Keratinocyte (primary cell): Measurements from ENCODE around the gene PAGE1. TPM values are rescaled to one million over a fixed set of nuclear protein-coding genes. Genes with fewer than 3 reads are reported as not detected.

Experiments used
- DNase-seq: peaks from one replicate; pipeline ENCODE4 v3.0.0-alpha.2; 2011; ENCODE audit warnings: low read depth, missing footprints, low spot score
- FAIRE-seq: peaks from 2 replicates; lab custom pipeline; 2011; peaks lifted over from hg19 to GRCh38; lab: Jason Lieb, UNC
- H2AFZ ChIP-seq: 2 replicates; pipeline ENCODE4 v1.6.0; 2012; ENCODE audit warnings: low read length, control low read depth, inconsistent platforms; ENCODE audit not compliant: control insufficient read depth
- H3K27ac ChIP-seq: 2 replicates; pipeline ENCODE4 v1.5.1; 2011; ENCODE audit warnings: low read length; ENCODE audit not compliant: control insufficient read depth, insufficient read depth
- H3K27me3 ChIP-seq: 3 replicates; pipeline ENCODE4 v1.6.0; 2011; ENCODE audit warnings: low read length; ENCODE audit not compliant: control insufficient read depth, insufficient read depth; ENCODE audit errors: extremely low read depth
- H3K36me3 ChIP-seq, 2 experiments: 2 replicates in 1 of 2; 3 replicates in 1 of 2; pipeline ENCODE4 v1.5.1; 2011; ENCODE audit warnings: low read length in 2 of 2, mild to moderate bottlenecking in 1 of 2; ENCODE audit not compliant: control insufficient read depth in 2 of 2, insufficient read depth in 2 of 2; ENCODE audit errors: extremely low read depth in 1 of 2
- H3K4me1 ChIP-seq: 3 replicates; pipeline ENCODE4 v1.5.1; 2011; ENCODE audit warnings: low read length; ENCODE audit not compliant: control insufficient read depth, insufficient read depth; ENCODE audit errors: extremely low read depth
- H3K4me2 ChIP-seq: 3 replicates; pipeline ENCODE4 v1.6.0; 2011; ENCODE audit warnings: low read depth, low read length; ENCODE audit not compliant: control insufficient read depth, insufficient read depth; ENCODE audit errors: extremely low read depth
- H3K4me3 ChIP-seq, 3 experiments: fragments of 200-600 bp in 1 of 3; sonication (generic) in 1 of 3; 2 replicates in 2 of 3; 3 replicates in 1 of 3; pipeline ENCODE4 v1.5.1; 2011 to 2016; ENCODE audit warnings: low read length in 3 of 3, mild to moderate bottlenecking in 3 of 3, control low read depth in 2 of 3, inconsistent platforms in 1 of 3, low read depth in 1 of 3, mixed read lengths in 1 of 3, mixed run types in 1 of 3, moderate library complexity in 1 of 3; ENCODE audit not compliant: control insufficient read depth in 2 of 3, insufficient read depth in 2 of 3; ENCODE audit errors: extremely low read depth in 1 of 3
- H3K79me2 ChIP-seq: 2 replicates; pipeline ENCODE4 v1.6.0; 2012; ENCODE audit warnings: low read length; ENCODE audit not compliant: control insufficient read depth, insufficient read depth
- H3K9ac ChIP-seq: 3 replicates; pipeline ENCODE4 v1.6.0; 2011; ENCODE audit warnings: low read length; ENCODE audit not compliant: control insufficient read depth, insufficient read depth; ENCODE audit errors: extremely low read depth
- H3K9me1 ChIP-seq: 3 replicates; pipeline ENCODE4 v1.6.0; 2011; ENCODE audit warnings: low read length; ENCODE audit not compliant: control insufficient read depth, insufficient read depth; ENCODE audit errors: extremely low read depth
- H3K9me3 ChIP-seq: 2 replicates; pipeline ENCODE4 v1.5.1; 2012; ENCODE audit warnings: low read depth, low read length; ENCODE audit not compliant: control insufficient read depth
- H4K20me1 ChIP-seq: 3 replicates; pipeline ENCODE4 v1.6.0; 2011; ENCODE audit warnings: low read length; ENCODE audit not compliant: control insufficient read depth, insufficient read depth; ENCODE audit errors: extremely low read depth
- CTCF ChIP-seq, 3 experiments: IDR thresholded peaks in 1 of 3; conservative IDR thresholded peaks in 1 of 3; optimal IDR thresholded peaks in 1 of 3; 2 replicates in 2 of 3; 3 replicates in 1 of 3; pipeline versions ENCODE3 to v1.5.1; 2011; ENCODE audit warnings: low read length in 3 of 3, mild to moderate bottlenecking in 3 of 3, moderate library complexity in 2 of 3, control low read depth in 1 of 3, inconsistent platforms in 1 of 3; ENCODE audit not compliant: insufficient read depth in 2 of 3; ENCODE audit errors: extremely low read depth in 1 of 3
- EZH2 ChIP-seq: IDR thresholded peaks from one replicate; pipeline ENCODE4 v1.6.1; 2012; ENCODE audit warnings: inconsistent platforms, mild to moderate bottlenecking, low read length, moderate library complexity
- dilution Hi-C: fragments of 300-500 bp; cut with MboI; formaldehyde crosslinking; loops from one replicate; pipeline ENCODE4 v1.7.0; 2020; ENCODE audit warnings: low sequenced_read_pairs; ENCODE audit not compliant: extremely low pct_ligation_motif_present
- polyA plus RNA-seq, 5 experiments: library from polyadenylated mRNA; depleted of rRNA in 3 of 5; stranded (reverse) in 3 of 5; stranded (forward) in 1 of 5; unstranded in 1 of 5; fragments of >200 nt; gene quantifications; 1 replicate in 1 of 5; 2 replicates in 3 of 5; 3 replicates in 1 of 5; pipeline versions ENCODE4 v1.2.1 to v1.2.3, GENCODE V29; 2011 to 2012; ENCODE audit warnings: missing spikeins in 2 of 5, low read depth in 1 of 5, low replicate concordance in 1 of 5

The PAGE1 gene
- polyA plus RNA-seq, 1 donor (not counting 4 experiments of a cell fraction or from before 2014, with no cell fraction given) = not detected

DNA sequence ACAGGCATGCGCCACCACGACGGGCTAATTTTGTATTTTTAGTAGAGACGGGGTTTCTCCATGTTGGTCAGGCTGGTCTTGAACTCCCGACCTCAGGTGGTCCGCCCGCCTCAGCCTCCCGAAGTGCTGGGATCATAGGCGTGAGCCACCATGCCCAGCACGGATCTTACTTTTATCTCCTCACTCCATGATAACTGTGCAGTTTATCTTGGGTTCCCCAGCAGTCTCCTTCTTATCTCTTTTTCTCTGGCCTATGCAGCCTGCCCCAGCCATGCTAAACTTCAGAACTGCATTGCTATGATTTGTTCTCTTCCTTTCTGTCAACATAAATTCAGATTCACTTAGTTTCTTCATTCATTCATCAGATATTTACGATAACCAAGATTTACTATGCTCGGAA is 22.4 kb downstream of the PAGE1 start:
- DNase-seq = no peak
- Histone ChIP-seq H3K27ac (no peak overlapping the region), H3K79me2 (no peaks in the 10 kb centered on the region), H3K4me2 (no peak overlapping the region), H3K27me3 (no peaks in the 10 kb centered on the region), H3K9me1 (no peaks in the 10 kb centered on the region), H2AFZ (no peak overlapping the region), H3K4me3 (no peak overlapping the region), H4K20me1 (no peaks in the 10 kb centered on the region), H3K36me3 (no peaks in the 10 kb centered on the region), H3K4me1 (no peaks in the 10 kb centered on the region), H3K9me3 (no peaks in the 10 kb centered on the region), H3K9ac (no peak overlapping the region)
- no peak for TF ChIP-seq EZH2
- no peak for FAIRE-seq
- dilution Hi-C loops = no loop called here

- Histone ChIP-seq H3K9me3 (no peaks in the 10 kb centered on the region), H3K36me3 (no peaks in the 10 kb centered on the region), H3K27ac (no peak overlapping the region), H3K4me3 (no peak overlapping the region), H3K27me3 (no peaks in the 10 kb centered on the region), H3K4me2 (no peak overlapping the region), H3K79me2 (no peaks in the 10 kb centered on the region), H4K20me1 (no peaks in the 10 kb centered on the region), H3K9me1 (no peaks in the 10 kb centered on the region), H3K9ac (no peak overlapping the region), H3K4me1 (no peaks in the 10 kb centered on the region), H2AFZ (no peak overlapping the region)
- DNase-seq (no peak), FAIRE-seq (no peak)
- TF ChIP-seq CTCF (optimal IDR thresholded peaks at IDR 0.05 in 1 of 3, IDR thresholded peaks at IDR 0.05 in 1 of 3, conservative IDR thresholded peaks at IDR 0.05 in 1 of 3; ENCODE audit: extremely low read depth in 1 of 3, insufficient read depth in 2 of 3, low read length in 3 of 3) (no peak), EZH2 (no peak)
- dilution Hi-C loops = no loop called here
These were observed 31.0 kb downstream of the PAGE1 start for GRCh38 chrX:49664824-49665223.

DNA sequence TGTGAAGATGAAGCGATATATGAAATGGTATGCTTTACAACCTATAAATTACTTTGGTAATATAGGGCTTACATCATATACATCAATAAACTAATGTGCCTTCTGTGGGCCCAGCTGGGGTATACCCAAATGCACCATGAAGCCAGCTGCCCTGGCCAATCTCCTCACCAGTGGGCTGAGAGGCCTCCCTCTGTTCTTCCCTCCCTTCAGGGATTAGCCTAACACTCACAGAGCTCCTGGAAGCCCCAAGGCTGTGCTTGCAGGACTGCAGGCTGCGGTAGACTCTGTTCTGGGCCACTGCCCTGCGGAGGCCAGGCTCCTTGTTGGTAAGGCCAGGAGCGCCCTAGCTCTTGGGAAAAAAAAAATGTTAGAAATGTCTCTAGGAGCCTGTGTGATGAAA is 33.9 kb downstream of the PAGE1 start:
- H3K27me3 ChIP-seq = no peaks in the 10 kb centered on the region
- DNase-seq (no peak), FAIRE-seq (no peak)
- dilution Hi-C loops = no loop called here
- no peaks in the 10 kb centered on the region for H3K36me3 ChIP-seq
- no peak for TF ChIP-seq EZH2
- TF ChIP-seq CTCF (optimal IDR thresholded peaks at IDR 0.05 in 1 of 3, IDR thresholded peaks at IDR 0.05 in 1 of 3, conservative IDR thresholded peaks at IDR 0.05 in 1 of 3; ENCODE audit: extremely low read depth in 1 of 3, insufficient read depth in 2 of 3, low read length in 3 of 3) = no peak
- H2AFZ ChIP-seq = no peak overlapping the region
- no peaks in the 10 kb centered on the region for H3K9me3 ChIP-seq
- no peaks in the 10 kb centered on the region for H3K4me1 ChIP-seq
- no peak overlapping the region for H3K27ac ChIP-seq
- H3K9ac ChIP-seq = no peak overlapping the region
- no peak overlapping the region for H3K4me3 ChIP-seq
- H4K20me1 ChIP-seq = no peaks in the 10 kb centered on the region
- H3K4me2 ChIP-seq = no peak overlapping the region
- no peaks in the 10 kb centered on the region for H3K9me1 ChIP-seq
- no peaks in the 10 kb centered on the region for H3K79me2 ChIP-seq
